NCI-H2196 treated with DMSO at 0.1 percent for 48 hours (cell line): Measurements from ENCODE around the gene CLOCK.

Experiments
- DNase-seq: peaks from one replicate; lab custom pipeline; 2025; ENCODE audit not compliant: unreplicated experiment; lab: John Stamatoyannopoulos, UW

CLOCK gene

DNA sequence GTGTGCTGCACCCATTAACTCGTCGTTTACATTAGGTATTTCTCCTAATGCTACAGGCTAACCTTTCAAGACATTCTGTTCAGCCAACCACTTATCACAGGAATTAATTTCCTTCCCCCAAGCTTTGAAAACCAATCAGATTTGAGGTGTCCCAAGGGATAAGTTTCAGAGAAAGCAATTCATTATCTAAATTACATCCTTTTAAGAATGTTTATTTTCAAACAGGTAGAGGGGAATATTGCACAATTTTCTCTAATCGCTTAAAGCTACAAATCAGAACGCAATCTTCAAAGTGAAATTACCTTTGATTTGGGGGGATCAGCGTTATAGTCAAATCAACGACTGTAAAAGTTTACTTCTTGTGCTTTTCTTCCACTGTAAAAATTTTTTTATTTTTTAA, 1.6 kb downstream of the CLOCK start:
- DNase-seq: no peak

DNA sequence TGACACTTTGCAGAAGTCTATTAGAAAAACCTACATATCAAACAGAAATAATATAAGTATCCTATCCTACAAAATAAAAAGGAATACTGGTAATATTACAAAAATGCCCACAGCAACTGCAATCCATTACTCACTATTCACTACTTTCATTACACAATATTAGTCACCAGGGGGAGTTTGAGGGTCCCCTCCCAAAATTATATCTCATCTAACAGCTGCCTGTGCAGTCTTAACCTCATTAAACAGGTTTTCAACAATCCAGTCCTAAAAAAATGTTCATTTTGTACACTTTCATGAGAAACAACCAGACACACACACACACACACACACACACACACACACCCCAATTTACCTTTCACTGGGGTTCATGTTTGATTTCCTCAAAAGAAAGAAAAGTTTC, 2.9 kb downstream of the CLOCK start:
- DNase-seq: no peak

DNA sequence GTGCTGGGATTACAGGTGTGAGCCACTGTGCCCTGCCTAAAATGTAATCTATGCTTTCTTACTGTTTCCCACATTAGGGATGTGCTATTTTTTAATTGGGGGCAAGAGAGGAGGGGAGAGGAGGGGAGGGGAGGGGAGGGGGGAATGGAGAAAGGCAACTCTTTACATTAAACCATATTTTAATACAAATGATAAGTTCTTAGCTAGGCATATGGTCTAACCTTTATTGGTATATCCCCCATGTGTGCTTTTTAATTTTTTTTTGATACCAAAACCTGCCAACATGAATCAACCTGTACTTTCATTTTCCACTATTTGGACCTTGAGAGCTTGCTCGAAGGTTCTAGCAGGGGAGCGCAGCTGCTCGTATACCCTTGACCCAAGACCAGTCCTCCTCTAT, 6.4 kb downstream of the CLOCK start:
- no peak for DNase-seq

DNA sequence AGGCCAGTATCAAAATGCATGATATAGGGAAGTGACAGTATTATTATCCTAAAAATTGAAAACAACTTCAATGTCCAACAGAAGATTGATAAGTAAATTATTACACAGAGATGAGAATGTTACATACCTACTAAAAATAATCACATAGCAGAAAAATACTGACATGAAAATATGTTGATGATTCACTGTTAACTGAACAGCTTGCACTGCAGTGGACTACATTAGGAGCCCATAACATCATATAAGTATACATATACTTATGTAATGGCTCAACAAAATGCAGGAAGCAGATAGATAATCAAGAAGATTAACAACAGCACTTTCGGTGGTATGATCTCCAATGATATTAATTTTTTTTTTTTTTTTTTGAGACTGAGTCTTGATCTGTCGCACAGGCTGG, 7.1 kb downstream of the CLOCK start:
- DNase-seq: no peak

DNA sequence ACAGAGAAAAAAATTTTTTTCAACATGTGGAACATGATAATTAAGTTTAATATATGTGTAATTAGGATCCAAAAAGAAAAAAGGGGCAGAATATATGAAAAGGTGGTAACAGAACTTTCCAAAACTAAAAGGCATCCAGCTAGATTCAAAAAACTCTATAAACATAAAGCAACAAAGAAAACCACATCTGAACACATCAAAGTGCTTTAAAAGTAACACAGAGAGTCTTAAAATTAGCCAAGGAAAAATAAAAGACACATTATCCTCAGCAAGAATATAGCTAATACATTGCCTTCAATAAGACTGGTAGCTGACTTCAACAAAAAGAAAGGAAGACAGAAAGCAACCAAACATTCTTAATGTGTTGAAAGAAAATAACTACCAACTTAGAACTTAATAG, 8.2 kb downstream of the CLOCK start:
- no peak for DNase-seq

DNA sequence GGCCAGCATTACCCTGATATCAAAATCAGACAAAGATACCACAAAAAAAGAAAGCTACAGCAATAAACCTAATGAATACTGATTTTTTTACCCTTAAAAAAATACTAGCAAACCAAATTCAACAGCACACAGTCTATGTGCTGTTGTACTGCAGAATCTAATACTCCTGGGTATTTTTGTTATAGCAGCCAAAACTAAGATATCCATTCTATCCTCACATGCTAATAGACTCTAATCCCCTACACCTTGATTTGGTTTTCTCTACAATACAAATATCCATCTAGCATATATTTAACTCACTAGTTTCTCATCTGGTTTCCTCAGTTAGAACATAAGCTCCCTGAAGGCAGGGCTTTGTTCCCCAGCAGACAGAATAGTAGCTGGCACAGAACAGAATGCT, 12.4 kb downstream of the CLOCK start:
- no peak for DNase-seq

DNA sequence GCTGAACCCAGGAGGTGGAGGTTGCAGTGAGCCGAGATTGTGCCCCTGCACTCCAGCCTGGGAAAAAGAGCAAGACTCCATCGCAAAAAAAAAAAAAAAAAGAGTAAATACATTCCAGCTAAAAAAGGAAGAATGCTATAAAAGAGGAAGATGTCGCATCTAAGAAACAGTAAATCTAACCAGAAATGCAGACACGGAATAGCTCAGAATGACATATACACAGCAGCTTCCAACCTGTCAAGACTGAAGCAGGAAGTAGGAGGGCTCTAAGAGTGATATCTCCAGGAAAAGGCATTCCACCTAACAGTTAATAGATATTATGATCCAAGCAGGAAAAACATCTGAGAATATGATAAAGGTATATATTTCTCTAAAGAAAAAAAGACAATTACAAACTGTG, 16.0 kb downstream of the CLOCK start:
- DNase-seq: no peak

DNA sequence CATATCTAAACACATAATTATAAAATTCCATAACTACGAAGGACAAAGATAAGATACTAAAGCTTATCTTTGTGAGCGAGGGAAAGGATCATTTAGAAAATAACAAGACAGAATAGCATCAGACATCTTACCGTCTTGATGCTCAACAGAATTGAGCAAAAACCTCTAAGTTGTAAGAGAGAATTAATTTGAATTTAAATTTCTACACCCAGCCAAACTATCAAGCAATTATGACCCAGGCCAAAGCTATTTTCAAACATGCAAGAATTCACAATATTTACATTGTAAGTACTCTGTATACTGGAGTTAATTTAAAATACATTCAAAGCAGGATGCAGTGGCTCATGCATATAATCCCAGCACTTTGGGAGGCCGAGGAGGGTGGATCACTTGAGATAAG, 16.5 kb downstream of the CLOCK start:
- DNase-seq: no peak

DNA sequence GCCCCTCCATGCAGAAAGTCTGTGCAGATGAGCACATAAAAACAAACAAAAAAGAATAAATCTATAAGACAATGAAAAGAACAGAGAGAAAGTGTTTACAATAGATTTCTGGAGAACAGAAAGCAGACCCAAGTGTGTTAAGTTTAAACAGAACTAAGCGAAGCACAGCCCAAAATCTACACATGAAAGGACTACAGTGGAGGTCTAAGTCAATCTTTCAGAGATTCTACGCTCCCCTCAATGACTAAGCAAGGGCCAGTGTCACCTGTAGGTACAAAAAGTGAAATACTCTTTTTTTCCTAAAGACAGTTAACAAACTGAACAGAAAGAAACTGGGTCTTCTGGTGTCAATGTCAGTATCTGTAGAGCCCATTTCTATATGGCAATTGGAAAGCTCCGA, 18.2 kb downstream of the CLOCK start:
- no peak for DNase-seq

DNA sequence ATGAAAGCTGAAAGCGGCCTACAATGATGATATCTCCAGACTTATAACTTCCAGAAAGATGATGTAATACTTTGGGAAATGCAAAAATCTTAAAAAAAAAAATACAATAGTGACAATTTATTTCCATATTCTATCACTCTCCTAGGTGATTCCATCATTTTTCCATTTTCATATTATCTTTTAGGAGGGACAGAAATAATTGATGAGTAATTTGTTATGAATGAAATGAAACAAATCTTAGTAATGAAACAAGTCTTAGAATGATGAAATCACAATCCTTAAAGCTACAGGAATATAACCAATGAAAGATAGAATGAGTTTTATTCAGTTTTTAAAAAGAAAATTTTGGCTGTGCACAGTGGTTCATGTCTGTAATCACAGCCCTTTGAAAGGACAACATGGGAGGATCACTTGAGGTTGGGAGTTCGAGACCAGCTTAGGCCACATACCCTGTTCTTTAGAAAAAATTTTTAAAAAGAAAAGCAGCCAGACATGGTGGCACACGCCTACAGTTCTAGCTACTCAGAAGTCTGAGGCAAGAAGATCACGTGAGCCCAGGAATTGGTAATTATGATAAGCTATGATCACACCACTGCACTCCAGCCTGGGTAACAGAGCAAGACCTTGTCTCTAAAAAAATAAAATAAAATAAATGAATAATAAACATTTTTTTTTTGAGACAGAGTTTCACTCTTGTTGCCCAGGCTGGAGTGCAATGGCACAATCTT, 21.7 kb downstream of the CLOCK start:
- no peak for DNase-seq

DNA sequence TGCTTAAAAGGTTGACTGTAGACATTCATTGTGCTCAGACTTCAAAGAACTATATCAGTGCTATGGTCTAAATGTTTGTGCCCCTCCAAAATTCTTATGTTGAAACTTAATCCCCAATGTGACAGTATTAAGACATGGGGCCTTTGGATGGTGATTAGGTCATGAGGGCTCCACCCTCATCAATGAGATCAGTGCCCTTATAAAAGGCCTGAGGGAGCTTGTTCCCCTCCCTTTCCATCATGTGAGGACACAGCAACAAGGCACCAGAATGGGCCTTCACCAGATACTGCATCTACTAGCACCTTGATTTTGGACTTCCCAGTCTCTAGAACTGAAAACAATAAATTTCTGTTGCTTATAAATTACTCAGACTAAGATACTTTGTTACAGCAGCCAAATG, 28.3 kb downstream of the CLOCK start:
- DNase-seq: no peak

DNA sequence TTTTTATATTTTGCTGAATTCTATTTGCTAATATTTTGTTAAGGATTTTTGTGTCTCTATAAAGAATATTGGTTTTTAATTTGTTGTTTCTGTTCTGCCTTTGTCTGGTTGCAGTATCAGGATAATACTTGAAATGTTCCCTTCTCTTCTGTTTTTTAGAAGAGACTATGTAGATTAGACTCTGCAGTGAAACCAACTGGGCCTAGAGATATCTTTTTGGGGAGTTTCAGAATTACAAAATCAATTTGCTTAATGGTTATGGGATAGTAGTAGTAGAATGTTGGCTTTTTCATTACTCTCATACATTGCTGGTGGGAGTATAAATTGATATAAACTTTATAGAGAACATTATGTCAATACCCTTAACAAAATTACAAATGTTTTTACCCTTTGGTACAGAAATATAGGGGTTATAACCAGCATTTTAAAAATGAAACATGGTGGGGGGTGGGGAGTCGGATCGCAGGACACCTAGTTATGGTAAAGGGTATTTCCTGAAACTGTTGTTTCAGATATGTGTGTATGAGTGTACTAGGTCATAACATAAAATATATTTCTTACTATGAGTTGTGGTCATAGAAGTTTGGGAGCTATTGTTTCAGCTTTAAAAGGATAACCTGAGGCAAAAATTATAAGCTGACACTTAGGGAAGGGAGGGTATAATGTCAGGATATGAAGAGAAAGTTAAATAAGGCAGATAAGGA, 29.0 kb downstream of the CLOCK start:
- DNase-seq: no peak

DNA sequence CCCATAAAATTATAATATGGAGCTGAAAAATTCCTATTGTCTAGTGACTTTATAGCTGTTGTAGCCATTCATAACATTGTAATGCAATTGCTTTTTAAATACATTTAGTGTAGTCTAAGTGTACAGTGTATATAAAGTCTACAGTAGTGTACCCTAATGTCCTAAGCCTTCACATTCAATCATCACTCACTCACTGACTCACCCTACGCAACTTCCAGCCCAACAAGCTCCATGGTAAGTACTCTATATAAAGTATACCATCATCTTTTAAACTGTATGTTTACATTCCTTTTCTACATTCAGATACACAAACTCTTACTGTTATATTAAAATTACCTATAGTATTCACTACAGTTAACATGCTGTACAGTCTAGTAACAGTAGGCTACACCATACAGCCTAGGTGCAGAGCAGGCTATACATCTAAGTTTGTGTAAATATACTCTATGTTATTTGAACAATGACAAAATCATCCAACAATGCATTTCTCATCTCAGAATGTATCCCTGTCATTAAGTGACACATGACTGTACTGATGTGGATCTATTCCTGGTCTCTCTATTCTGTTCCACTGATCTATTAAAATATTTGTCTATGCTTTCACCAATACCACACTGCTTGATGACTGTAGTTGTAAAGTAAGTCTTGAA, 33.7 kb downstream of the CLOCK start:
- no peak for DNase-seq

DNA sequence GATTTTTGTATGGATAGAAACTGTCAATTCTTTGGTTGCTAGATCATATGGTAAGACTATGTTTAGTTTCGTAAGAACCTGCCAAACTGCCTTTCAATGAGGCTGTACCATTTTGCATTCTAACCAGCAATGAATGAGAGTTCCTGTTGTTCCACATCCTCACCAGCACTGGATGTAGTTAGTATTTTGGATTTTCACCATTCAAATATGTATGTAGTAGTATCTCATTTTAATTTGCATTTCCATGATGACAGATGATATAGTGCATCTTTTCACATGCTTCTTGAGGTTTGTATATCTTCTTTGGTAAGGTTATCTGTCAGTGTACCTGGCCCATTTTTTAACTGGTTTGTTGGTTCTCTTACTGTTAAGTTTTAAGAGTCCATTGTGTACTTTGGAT, 34.6 kb downstream of the CLOCK start:
- DNase-seq: no peak

DNA sequence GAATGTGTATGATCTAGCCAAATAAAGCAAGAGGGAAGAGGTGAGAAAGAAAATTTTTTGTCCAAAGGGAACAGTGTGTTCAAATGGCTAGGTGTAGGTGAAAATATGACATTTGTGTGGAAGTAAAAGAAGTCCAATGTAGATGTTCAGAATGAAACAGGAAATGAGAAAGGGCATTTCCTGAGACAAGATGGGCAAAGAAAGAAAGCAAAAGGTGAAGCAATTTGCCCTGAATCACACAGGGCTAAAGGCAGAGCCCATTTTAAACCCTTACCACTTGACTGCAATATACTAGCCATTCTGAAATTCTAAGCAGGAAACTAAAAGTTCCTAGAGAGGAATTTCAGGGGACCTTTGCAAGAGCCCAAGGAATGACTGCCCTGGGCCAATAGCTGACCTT, 36.0 kb downstream of the CLOCK start:
- no peak for DNase-seq

DNA sequence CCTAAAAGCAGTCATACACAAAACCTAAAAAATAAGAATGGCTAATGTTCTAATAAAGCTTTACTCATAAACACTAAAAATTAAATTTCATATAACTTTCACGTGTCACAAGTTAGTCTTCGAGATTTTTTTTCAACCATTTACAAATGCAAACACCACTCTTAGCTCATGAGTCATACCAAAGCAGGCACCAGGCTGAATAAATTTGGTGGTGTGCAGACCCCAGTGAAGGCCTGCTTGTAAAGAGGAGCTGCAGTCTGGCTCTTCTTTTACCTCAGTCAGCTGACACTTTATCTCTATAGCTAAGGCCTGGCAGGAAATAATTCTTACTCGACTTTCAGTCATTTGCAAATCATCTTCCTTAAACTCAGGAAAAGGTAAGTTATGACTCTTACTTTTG, 37.4 kb downstream of the CLOCK start:
- no peak for DNase-seq

DNA sequence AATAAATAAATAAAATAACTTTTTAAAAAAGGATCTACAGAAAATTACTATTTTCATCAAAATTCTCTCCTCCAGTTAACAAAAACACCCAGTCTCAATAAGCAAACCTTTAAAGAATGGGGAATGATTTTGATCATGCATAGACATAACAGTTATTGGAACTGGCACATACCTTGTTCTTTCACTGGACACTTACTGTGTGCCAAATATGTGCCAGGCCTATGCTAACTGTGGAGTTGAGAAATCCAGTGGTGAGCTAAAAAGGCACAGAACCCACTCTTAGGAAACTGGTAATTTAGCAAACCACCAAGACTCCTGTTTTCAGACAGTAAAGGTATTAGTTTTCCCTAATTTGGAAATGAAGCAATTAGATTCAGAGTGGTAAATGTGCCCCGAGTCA, 39.1 kb downstream of the CLOCK start:
- DNase-seq: no peak

DNA sequence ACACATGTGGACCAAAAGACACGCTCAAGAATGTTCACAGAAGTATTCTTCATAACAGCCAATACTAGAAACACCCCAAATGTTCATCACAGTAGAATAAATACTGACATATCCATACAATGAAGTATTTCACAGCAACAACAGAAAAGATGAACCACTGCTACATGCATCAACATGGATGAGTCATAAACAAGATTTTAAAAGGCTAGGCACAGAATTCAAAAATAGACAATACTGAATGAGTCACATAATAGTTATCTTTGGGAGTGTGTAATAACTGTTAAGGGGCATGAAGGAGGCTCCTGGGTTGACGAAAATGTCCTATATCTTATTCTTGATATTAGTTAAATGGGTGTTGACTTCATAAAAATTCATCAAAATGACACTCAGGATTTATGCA, 43.5 kb downstream of the CLOCK start:
- DNase-seq: no peak

DNA sequence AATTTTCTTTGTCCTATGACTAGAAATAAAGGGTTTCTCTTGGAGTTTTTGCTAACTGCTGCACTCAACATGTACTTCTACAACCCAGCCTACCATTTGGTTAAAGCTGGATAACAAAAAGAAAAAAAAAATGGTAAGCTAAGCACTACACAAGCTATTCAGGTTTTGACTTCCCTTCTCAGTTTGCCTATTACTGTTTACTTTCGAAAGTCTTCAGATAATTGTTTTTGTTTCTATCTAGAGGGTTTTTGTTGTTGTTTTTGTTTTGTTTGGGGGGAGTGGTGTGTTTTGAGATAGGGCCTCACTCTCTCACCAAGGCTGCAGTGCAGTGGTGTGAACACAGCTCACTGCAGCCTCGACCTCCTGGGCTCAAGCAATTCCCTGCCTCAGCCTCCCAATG, 46.6 kb downstream of the CLOCK start:
- DNase-seq: no peak

DNA sequence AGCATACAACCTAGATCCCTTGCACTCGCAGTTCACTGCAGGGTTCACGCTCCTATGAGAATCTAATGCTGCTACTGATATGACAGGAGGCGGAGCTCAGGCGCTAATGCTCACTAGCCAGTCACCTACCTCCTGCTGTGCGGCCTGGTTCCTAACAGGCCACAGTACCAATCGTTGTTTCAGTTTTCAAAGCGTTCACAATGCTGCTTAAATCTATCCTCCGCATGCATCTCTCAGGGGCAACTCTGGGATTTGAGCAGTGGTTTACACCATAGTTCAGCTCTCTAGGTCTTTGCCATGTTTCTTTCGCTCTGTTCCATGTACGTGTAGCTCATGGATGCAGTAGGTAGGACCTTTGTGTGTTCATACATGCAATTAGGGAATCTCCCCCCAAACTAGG, 47.2 kb downstream of the CLOCK start:
- DNase-seq: no peak

DNA sequence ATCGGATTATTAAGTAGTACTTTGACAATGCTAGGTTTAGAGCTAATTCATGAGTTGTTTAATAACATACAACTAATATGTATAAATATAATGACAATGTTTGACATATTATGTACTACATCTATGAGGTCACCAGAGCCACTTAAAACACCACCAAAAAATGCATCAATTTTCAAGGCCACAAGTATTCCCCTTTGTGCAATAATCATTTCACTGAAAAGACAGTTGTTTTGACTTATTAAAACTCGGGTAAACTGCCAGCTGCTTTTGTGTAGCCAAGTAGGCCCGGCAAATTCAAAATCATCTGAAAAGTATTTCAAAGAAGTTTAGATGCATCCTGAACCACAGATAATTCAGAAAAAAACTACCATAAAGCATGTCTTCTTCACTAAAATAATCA, 48.7 kb downstream of the CLOCK start:
- DNase-seq: no peak

DNA sequence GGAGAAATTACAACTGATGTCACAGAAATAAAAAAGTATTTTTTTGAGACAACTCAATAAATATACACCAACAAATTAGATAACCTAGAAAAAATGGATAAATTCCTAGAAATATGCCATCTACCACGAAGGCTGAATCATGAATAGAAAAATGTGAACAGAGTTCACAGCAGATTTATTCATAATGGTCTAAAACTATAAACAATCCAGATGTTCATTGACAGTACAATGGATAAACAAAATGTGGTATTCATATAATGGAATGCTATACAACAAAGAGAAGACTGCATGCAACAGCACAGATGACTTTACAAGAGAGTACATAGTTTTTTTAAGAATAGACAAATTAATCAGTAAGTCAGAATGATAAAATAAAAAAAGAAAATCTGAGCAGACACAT, 55.2 kb downstream of the CLOCK start:
- DNase-seq: no peak

DNA sequence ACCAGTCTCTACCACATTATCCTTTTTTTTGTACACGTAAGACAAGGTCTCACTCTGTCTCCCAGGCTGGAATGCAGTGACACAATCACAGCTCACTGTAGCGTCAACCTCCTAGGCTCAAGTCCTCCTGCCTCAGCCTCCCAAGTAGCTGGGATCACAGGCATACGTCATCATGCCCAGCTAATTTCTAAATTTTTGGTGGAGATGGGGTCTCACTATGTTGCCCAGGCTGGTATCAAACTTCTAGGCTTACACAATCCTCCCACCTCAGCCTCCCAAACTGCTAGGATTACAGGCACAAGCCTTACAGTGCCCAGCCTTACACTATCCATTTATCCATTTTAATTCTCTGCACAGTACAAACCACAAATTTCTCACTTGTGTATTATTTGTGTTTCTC, 58.0 kb downstream of the CLOCK start:
- DNase-seq: no peak
